ENCODE results near the gene TMEM119. TPM values are rescaled to one million over a fixed set of nuclear protein-coding genes. Genes with fewer than 3 reads are reported as not detected.

The TMEM119 gene
- total and polyA plus RNA-seq, 2 of the 8 experiments (the other 6 are each of a cell fraction or from before 2014, with no cell fraction given), result 0.35 to 0.61 TPM

DNA sequence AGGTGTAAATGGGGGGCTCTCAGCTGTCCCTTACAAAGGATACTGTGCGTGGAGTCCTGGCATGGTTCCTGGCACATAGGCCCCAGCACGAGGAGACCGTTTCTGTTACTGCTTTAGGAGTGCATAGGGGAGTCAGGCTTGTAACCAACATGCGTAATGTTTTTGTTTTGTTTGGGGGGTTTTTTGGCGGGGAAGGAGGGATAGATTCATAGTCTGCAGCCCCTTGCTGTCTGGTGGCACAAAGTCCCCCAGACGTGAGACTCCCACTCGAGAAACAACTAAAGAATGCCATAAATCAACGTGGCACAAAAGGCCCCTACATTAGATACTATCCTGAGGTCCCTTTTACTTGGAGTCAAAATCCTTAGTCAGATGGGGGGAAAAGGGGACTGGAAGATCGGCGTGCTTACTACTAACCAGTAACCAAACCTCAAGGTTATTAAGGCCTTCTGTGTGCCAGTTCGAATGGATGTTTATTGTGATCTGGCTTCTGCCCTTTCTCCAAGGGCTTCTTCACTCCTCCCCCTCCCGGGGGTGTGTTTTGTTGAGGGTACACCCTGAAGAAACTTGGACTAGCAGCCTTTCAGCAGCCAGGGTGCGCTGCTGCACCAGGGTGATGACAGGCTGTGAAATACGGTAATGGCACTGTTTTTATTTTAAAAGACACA is 34.6 kb downstream of the TMEM119 start:
- Histone ChIP-seq H4K20me1 (replicated peaks in 1 of 2; ENCODE audit: control insufficient read depth in 1 of 2, insufficient read depth in 2 of 2, low read length in 2 of 2) (peaks cover 3 to 11% of the 10 kb centered on the region in 2 experiments), H3K18ac (ENCODE audit: extremely low read depth, low read length) (no peak overlapping the region), H3K27me3 (replicated peaks in 1 of 4; ENCODE audit: control insufficient read depth in 3 of 4, extremely low read depth in 1 of 4, insufficient read depth in 3 of 4, low read length in 3 of 4) (no peaks in the 10 kb centered on the region), H4K5ac (ENCODE audit: insufficient read length, low read depth, low read length) (no peak overlapping the region), H4K8ac (ENCODE audit: extremely low read depth, insufficient read depth, low read length) (peak overlapping the region; percentile 95; the same call in 1 of the 2 replicates), H3K79me2 (ENCODE audit: control insufficient read depth in 1 of 2, insufficient read depth in 2 of 2, low read length in 2 of 2) (peaks cover 25 to 40% of the 10 kb centered on the region in 2 experiments), H3K36me3 (ENCODE audit: control insufficient read depth in 2 of 4, insufficient read depth in 4 of 4, low read length in 3 of 4) (peaks cover 24 to 45% (median 40%) of the 10 kb centered on the region in 4 experiments), H3K4me3 (ENCODE audit: extremely low read depth in 1 of 4, insufficient read depth in 2 of 4, low read depth in 3 of 4, low read length in 4 of 4) (peak overlapping the region; percentile 75 to 100 (median 94)), H3K56ac (replicated peaks; ENCODE audit: insufficient read length, low read depth, low read length) (no peak overlapping the region), H2AFZ (ENCODE audit: low read length) (0 out of 2 replicates have a peak overlapping the region, but pooled peaks have one; percentile 62), H3K9me3 (ENCODE audit: insufficient read depth in 2 of 2, low read depth in 1 of 2, low read length in 1 of 2) (no peaks in the 10 kb centered on the region), H3K27ac (ENCODE audit: low read depth, low read length) (peak overlapping the region; percentile 65), H3K4me1 (replicated peaks in 1 of 4; ENCODE audit: control insufficient read depth in 3 of 4, insufficient read depth in 4 of 4, low read length in 3 of 4) (peaks cover 0 to 4% (median 0%) of the 10 kb centered on the region in 4 experiments; a peak in 1 of 7 replicates), H3K23ac (ENCODE audit: insufficient read length) (no peak overlapping the region), H2BK12ac (ENCODE audit: low read depth, low read length) (peak overlapping the region; percentile 22; the same call in 1 of the 2 replicates), H2BK5ac (ENCODE audit: low read depth, low read length) (peak overlapping the region; percentile 45; the same call in 1 of the 2 replicates), H3K23me2 (ENCODE audit: low read depth, low read length) (peaks cover 20% of the 10 kb centered on the region), H3K9ac (replicated peaks in 1 of 4; ENCODE audit: extremely low read depth in 1 of 4, low read depth in 3 of 4, low read length in 3 of 4) (peak overlapping the region in 3 of 4 experiments; percentile 70 to 82 (median 79); a peak in 5 of 7 replicates), H2AK5ac (ENCODE audit: low read depth, low read length) (no peak overlapping the region), H3K4me2 (ENCODE audit: insufficient read depth in 1 of 2, low read depth in 2 of 2, low read length in 2 of 2) (peak overlapping the region; percentile 99 to 100), H3K14ac (ENCODE audit: insufficient read length) (no peak overlapping the region), H3K79me1 (ENCODE audit: low read depth, low read length) (no peaks in the 10 kb centered on the region), H3K4ac (replicated peaks; ENCODE audit: insufficient read length, low read depth, low read length) (no peak overlapping the region), H4K91ac (replicated peaks; ENCODE audit: insufficient read length, low read length) (no peak overlapping the region), H2BK20ac (ENCODE audit: low read length) (no peak overlapping the region), H2BK120ac (replicated peaks; ENCODE audit: low read depth, low read length) (no peak overlapping the region), H2BK15ac (ENCODE audit: low read length) (no peak overlapping the region)
- ChIA-PET POLR2A (ENCODE audit: partially characterized antibody) (interaction anchor here (1.1 to 4.3 kb wide), 7 partner anchors 15 to 58 kb away, joined by 3 to 40 read pairs (median 6); no protein-coding TSS in a partner anchor), CTCF (ENCODE audit: partially characterized antibody) (interaction anchor here (0.9 to 24.3 kb wide), 10 partner anchors 10 to 74 kb away, joined by 3 to 523 read pairs (median 4); no protein-coding TSS in a partner anchor)
- no peak for FAIRE-seq
- peak; percentile 56 to 72 for DNase-seq (ENCODE audit: low read depth in 1 of 2, low spot score in 2 of 2)
- WGBS, 2 experiments (ENCODE audit: extremely low coverage in 1 of 2, insufficient coverage in 1 of 2, insufficient read length in 1 of 2, insufficient replicate concordance in 2 of 2, low coverage in 1 of 2, low lambda C conversion rate in 2 of 2, missing lambda C conversion rate in 1 of 2), result 10% methylated on average over 14 of the region's 14 CpGs; no CpG with 5 or more reads in 1 of the 2 experiments
- peak; percentile 75; the same call in 1 of the 2 replicates for TF ChIP-seq KDM5A (IDR thresholded peaks at IDR 0.05; ENCODE audit: low read length)
- peak; percentile 86 to 87 for TF ChIP-seq RAD21 (IDR thresholded peaks at IDR 0.05 in 1 of 2, conservative IDR thresholded peaks at IDR 0.05 in 1 of 2; ENCODE audit: low read depth in 2 of 2, low read length in 2 of 2)
